ENCODE data around the gene ANKS1B.

DNA sequence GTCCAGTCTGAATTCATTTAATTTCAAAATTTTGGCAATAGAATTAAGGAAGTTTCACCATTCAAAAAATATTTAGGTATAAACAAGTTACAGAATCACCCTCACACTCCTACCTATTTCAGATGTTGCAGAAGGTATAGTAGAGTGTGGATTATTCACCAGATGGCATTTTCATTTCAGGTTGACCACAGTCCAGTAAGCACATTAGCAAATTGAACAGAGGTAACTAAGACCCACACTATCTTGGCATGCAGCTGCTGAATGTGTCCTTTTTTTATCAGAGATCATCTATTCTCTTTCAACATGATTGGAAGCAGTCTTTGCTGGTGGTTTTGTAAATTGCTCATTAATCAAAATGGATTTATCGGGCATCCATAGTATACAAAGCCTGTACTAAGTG lies 488.9 kb downstream of the ANKS1B start:
- TF ChIP-seq, protein P1, sequence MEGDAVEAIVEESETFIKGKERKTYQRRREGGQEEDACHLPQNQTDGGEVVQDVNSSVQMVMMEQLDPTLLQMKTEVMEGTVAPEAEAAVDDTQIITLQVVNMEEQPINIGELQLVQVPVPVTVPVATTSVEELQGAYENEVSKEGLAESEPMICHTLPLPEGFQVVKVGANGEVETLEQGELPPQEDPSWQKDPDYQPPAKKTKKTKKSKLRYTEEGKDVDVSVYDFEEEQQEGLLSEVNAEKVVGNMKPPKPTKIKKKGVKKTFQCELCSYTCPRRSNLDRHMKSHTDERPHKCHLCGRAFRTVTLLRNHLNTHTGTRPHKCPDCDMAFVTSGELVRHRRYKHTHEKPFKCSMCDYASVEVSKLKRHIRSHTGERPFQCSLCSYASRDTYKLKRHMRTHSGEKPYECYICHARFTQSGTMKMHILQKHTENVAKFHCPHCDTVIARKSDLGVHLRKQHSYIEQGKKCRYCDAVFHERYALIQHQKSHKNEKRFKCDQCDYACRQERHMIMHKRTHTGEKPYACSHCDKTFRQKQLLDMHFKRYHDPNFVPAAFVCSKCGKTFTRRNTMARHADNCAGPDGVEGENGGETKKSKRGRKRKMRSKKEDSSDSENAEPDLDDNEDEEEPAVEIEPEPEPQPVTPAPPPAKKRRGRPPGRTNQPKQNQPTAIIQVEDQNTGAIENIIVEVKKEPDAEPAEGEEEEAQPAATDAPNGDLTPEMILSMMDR (IDR thresholded peaks at IDR 0.05) = no peak
- no peak for TF ChIP-seq POLR2A (IDR thresholded peaks at IDR 0.05)
